Measurements from ENCODE around the gene CYSLTR2. TPM values are rescaled to one million over a fixed set of nuclear protein-coding genes. Genes with fewer than 3 reads are reported as not detected.

The CYSLTR2 gene
- total RNA-seq, 1 experiment from 2014 or later, result not detected

GRCh38 chr13:48739386-48739964 is 85.7 kb downstream of the CYSLTR2 start (continued):
- TF ChIP-seq AFF4 (CRISPR knock-in tag; IDR thresholded peaks at IDR 0.05; ENCODE audit: borderline replicate concordance), result no peak
- TF ChIP-seq ESRRA (CRISPR knock-in tag; IDR thresholded peaks at IDR 0.05; ENCODE audit: borderline replicate concordance), result no peak
- no peak for TF ChIP-seq ATF3 (CRISPR knock-in tag; conservative IDR thresholded peaks at IDR 0.05)
- no peak for TF ChIP-seq IRF2 (CRISPR knock-in tag; IDR thresholded peaks at IDR 0.05; ENCODE audit: borderline replicate concordance, low read depth)
- no peak for TF ChIP-seq AR (CRISPR knock-in tag; IDR thresholded peaks at IDR 0.05)

- no peak for DNase-seq (ENCODE audit: low spot score)
- H3K27ac Mint-ChIP-seq, result no peak overlapping the region
- H3K4me1 Mint-ChIP-seq, result peaks cover 15% of the 10 kb centered on the region
- ATAC-seq, result no peak
- H3K4me3 Mint-ChIP-seq, result no peak overlapping the region
- no peaks in the 10 kb centered on the region for H3K27me3 Mint-ChIP-seq (ENCODE audit: low read depth)
- CTCF ChIA-PET, result no interaction called here
- TF ChIP-seq IRF1 (CRISPR knock-in tag; IDR thresholded peaks at IDR 0.05), result no peak
- TF ChIP-seq HMGA2 (CRISPR knock-in tag; IDR thresholded peaks at IDR 0.05), result no peak
- no peak for TF ChIP-seq MXD4 (CRISPR knock-in tag; IDR thresholded peaks at IDR 0.05; ENCODE audit: borderline replicate concordance)
- TF ChIP-seq ZNF232 (CRISPR knock-in tag; IDR thresholded peaks at IDR 0.05), result no peak
- TF ChIP-seq ATF1 (CRISPR knock-in tag; IDR thresholded peaks at IDR 0.05), result no peak
- TF ChIP-seq NFATC4 (CRISPR knock-in tag; IDR thresholded peaks at IDR 0.05), result no peak
- no peak for TF ChIP-seq ZSCAN18 (CRISPR knock-in tag; IDR thresholded peaks at IDR 0.05)
- TF ChIP-seq RELA (CRISPR knock-in tag; IDR thresholded peaks at IDR 0.05; ENCODE audit: borderline replicate concordance), result no peak
- H3K9me3 Mint-ChIP-seq, result peaks cover 12% of the 10 kb centered on the region
- POLR2A ChIA-PET, result no interaction called here
- H3K36me3 Mint-ChIP-seq, result no peaks in the 10 kb centered on the region
These were observed 87.6 kb downstream of the CYSLTR2 start for GRCh38 chr13:48741377-48741776.

GRCh38 chr13:48746821-48747220 is 93.1 kb downstream of the CYSLTR2 start:
- no peak for ATAC-seq
- ChIA-PET POLR2A (no interaction called here), CTCF (no interaction called here)
- Mint-ChIP-seq H3K9me3 (peaks cover 12% of the 10 kb centered on the region), H3K36me3 (no peaks in the 10 kb centered on the region), H3K4me3 (no peak overlapping the region), H3K4me1 (peaks cover 7% of the 10 kb centered on the region), H3K27me3 (ENCODE audit: low read depth) (no peaks in the 10 kb centered on the region), H3K27ac (no peak overlapping the region)
- DNase-seq (ENCODE audit: low spot score), result no peak
- TF ChIP-seq CDX4 (CRISPR knock-in tag; IDR thresholded peaks at IDR 0.05; ENCODE audit: borderline replicate concordance), result no peak
- no peak for TF ChIP-seq ZNF512 (CRISPR knock-in tag; IDR thresholded peaks at IDR 0.05; ENCODE audit: borderline replicate concordance)
- no peak for TF ChIP-seq JAZF1 (CRISPR knock-in tag; IDR thresholded peaks at IDR 0.05)
- TF ChIP-seq TCF7 (CRISPR knock-in tag; IDR thresholded peaks at IDR 0.05; ENCODE audit: low read depth), result no peak
- TF ChIP-seq AFF4 (CRISPR knock-in tag; IDR thresholded peaks at IDR 0.05; ENCODE audit: borderline replicate concordance), result no peak

Measured in WTC11 (cell line).